Lung (tissue), 12 donors: ENCODE data around the gene COQ4. TPM values are rescaled to one million over a fixed set of nuclear protein-coding genes. Genes with fewer than 3 reads are reported as not detected.

Experiments used
- ATAC-seq: fragments of 200-7000 bp; cut with Tn5 transposase; one replicate; pipeline ENCODE4 v1.9.1; 2020; ENCODE audit warnings: moderate number of reproducible peaks; ENCODE audit not compliant: insufficient read depth, low FRiP score
- DNase-seq, 3 donors: peaks; one replicate each; pipeline ENCODE4 v3.0.0-alpha.2; 2013 to 2017
- H3K27ac ChIP-seq, 2 donors: one replicate each; pipeline ENCODE4 v1.5.1; 2013; ENCODE audit warnings: mild to moderate bottlenecking in 2 of 2, moderate library complexity in 2 of 2, control low read depth in 1 of 2, inconsistent platforms in 1 of 2, low read depth in 1 of 2, low read length in 1 of 2
- H3K27me3 ChIP-seq, 3 donors: one replicate each; pipeline ENCODE4 v1.5.1; 2013; ENCODE audit warnings: low read length in 2 of 3; ENCODE audit not compliant: control insufficient read depth in 3 of 3, insufficient read depth in 3 of 3
- H3K36me3 ChIP-seq, 4 donors: one replicate each; pipeline ENCODE4 v1.5.1; 2013; ENCODE audit warnings: low read length in 4 of 4, mild to moderate bottlenecking in 1 of 4, moderate library complexity in 1 of 4; ENCODE audit not compliant: control insufficient read depth in 4 of 4, insufficient read depth in 4 of 4
- H3K4me1 ChIP-seq, 5 donors: one replicate each; pipeline ENCODE4 v1.5.1; 2013; ENCODE audit warnings: low read length in 5 of 5, mild to moderate bottlenecking in 2 of 5, moderate library complexity in 1 of 5; ENCODE audit not compliant: control insufficient read depth in 5 of 5, insufficient read depth in 5 of 5
- H3K4me3 ChIP-seq: one replicate; pipeline ENCODE4 v1.5.1; 2013; ENCODE audit warnings: mild to moderate bottlenecking, control low read depth, moderate library complexity
- H3K9ac ChIP-seq, 2 donors: one replicate each; pipeline ENCODE4 v1.5.1; 2013; ENCODE audit warnings: low read length in 2 of 2, control low read depth in 1 of 2; ENCODE audit not compliant: insufficient read depth in 1 of 2
- H3K9me3 ChIP-seq, 4 donors: one replicate each; pipeline ENCODE4 v1.5.1; 2013; ENCODE audit warnings: low read length in 3 of 4, mild to moderate bottlenecking in 1 of 4, moderate library complexity in 1 of 4; ENCODE audit not compliant: control insufficient read depth in 4 of 4, insufficient read depth in 3 of 4
- CTCF ChIP-seq: IDR thresholded peaks from 2 replicates; pipeline ENCODE4 v1.5.1; 2012; ENCODE audit warnings: mild to moderate bottlenecking; ENCODE audit errors: control extremely low read depth, extremely low read depth
- whole genome bisulfite sequencing, 2 donors: extraction: QIAGEN DNeasy Blood & Tissue Kit; methylation state at CpG; one replicate each; pipeline ENCODE4 v1.1.7; 2013; 5-methylcytosine and 5-hydroxymethylcytosine counted together
- polyA plus RNA-seq, 2 donors: library from polyadenylated mRNA; stranded (reverse); fragments of 200-250 nt; gene quantifications; one replicate each; pipeline ENCODE4 v1.2.1, GENCODE V29; 2013
- total RNA-seq, 2 donors: library from RNA; depleted of rRNA in 1 of 2; stranded (reverse); fragments of >200 nt in 1 of 2; gene quantifications; one replicate each; pipeline ENCODE4 v1.2.1, GENCODE V29; 2014 to 2021
- donor health status: control.
- donor health status: control.
- donor health status: Bipolar disorder and iron deficiency.
- donor health status: healthy.
- donor health status: DM: yes; HTN: yes; CAD: no.

COQ4 gene
- total and polyA plus RNA-seq, 4 donors = 32.4 to 63.8 (median 49.1) TPM

GRCh38 chr9:128321879-128322403 is 698 bp upstream of the COQ4 start:
- Histone ChIP-seq H3K4me3 (peak overlapping the region; percentile 96), H3K9me3 (no peaks in the 10 kb centered on the region), H3K27ac (no peak overlapping the region), H3K4me1 (peaks cover 0 to 16% (median 7%) of the 10 kb centered on the region in 5 donors), H3K27me3 (no peaks in the 10 kb centered on the region), H3K9ac (peak overlapping the region; percentile 40 to 75), H3K36me3 (peaks cover 5 to 29% (median 16%) of the 10 kb centered on the region in 4 donors)
- WGBS, 2 donors = 1 to 2% methylated on average over 21 of the region's 21 CpGs
- TF ChIP-seq CTCF = no peak
- DNase-seq = no peak
- ATAC-seq = no peak

- peaks cover 0 to 25% (median 14%) of the 10 kb centered on the region in 4 donors for H3K36me3 ChIP-seq
- peaks cover 0 to 16% (median 7%) of the 10 kb centered on the region in 5 donors for H3K4me1 ChIP-seq
- no peaks in the 10 kb centered on the region for H3K27me3 ChIP-seq
- ATAC-seq (no peak), DNase-seq (no peak)
- H3K9me3 ChIP-seq = no peaks in the 10 kb centered on the region
- WGBS, 2 donors = 23 to 27% methylated on average over 16 of the region's 16 CpGs
- TF ChIP-seq CTCF = no peak
- peak overlapping the region; percentile 96 for H3K4me3 ChIP-seq
- H3K27ac ChIP-seq = peak overlapping the region; percentile 91 to 94
- H3K9ac ChIP-seq = peak overlapping the region; percentile 32 to 49
Observed at GRCh38 chr9:128323212-128323730, 632 bp downstream of the COQ4 start.

DNA sequence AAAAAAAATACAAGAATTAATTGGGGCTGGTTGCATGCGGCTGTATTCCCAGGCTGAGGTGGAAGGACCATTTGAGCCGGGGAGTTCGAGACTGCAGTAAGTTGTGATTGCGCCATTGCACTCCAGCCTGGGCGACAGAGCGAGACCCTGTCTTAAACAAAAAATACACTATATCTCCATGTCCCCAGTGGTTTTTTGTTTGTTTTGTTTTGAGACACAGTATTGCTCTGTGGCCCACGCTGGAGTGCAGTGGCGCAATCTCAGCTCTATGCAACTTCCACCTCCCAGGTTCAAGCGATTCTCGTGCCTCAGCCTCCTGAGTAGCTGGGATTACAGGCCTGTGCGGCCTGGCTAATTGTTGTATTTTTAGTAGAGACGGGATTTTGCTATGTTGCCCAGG is 1.2 kb downstream of the COQ4 start:
- H3K36me3 ChIP-seq = peaks cover 3 to 25% (median 16%) of the 10 kb centered on the region in 4 donors
- DNase-seq (no peak), ATAC-seq (no peak)
- no peaks in the 10 kb centered on the region for H3K9me3 ChIP-seq
- no peak overlapping the region for H3K27ac ChIP-seq
- 52 to 80% methylated on average over 12 of the region's 12 CpGs for WGBS, 2 donors
- peak overlapping the region in 1 of 2 donors; percentile 32 for H3K9ac ChIP-seq
- no peaks in the 10 kb centered on the region for H3K27me3 ChIP-seq
- TF ChIP-seq CTCF = no peak
- no peak overlapping the region for H3K4me3 ChIP-seq
- H3K4me1 ChIP-seq = peaks cover 0 to 16% (median 7%) of the 10 kb centered on the region in 5 donors
